Amygdala (tissue), 56 donors: ENCODE results near the gene UGCG.
"Not testable (repeated sequence)": the region's sequence is repeated elsewhere in the genome, so short reads cannot be mapped to it uniquely, and the experiment has no call there.

ENCODE experiments used
- DNase-seq, 56 donors: peaks; one replicate each; lab custom pipeline; 2025; lab: John Stamatoyannopoulos, UW

UGCG gene

DNA sequence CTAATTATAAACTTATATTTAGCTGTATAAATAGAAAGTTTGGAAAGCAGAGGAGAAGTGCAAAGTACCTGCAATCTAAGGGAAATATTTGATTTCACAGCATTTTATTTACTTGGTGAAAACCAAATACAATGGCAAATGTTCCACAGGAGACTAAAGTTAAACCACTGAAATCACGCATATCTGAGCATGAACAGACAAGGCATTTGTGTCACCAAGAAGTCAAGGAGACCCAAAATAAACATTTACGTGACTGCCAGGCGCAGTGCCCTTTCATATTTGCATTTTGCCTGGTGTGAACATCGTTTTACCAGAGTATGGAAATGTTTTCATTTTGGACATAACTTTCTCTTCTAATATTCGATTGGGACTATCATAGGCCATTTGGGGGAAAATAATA, 20.6 kb downstream of the UGCG start:
- no peak for DNase-seq

DNA sequence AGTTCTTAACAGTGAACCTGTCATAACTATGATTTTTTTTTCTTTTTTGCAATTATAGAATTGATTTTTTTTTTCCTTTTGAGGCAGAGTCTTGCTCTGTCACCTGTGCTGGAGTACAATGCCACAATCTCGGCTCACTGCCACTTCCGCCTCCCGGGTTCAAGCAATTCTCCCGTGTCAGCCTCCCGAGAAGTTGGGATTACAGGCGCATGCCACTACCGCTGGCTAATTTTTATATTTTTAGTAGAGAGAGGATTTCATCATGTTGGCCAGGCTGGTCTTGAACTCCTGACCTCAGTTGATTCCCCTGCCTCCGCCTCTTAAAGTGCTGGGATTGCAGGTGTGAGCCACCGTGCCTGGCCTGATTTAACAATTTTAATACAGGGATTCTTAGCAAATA, 21.4 kb downstream of the UGCG start:
- no peak for DNase-seq

DNA sequence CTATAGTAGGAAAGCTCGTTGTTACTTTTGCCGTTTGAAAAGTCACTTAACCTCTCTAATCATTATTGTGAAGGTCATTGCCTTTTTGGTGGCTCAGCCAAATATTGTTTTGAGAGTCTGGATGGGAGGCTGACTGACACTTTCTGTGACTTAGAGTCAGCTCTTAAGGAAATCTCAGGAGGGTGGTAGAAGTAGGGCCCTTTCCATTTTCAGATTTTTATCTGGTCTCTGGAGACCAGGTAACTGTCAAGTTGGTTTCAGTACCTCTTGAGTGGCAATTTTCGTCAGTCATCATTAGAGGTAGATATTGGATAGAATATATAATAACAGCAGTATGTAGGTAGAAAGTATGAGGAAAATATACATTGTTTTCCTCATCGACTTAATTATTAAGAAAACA, 23.3 kb downstream of the UGCG start:
- DNase-seq = no peak

DNA sequence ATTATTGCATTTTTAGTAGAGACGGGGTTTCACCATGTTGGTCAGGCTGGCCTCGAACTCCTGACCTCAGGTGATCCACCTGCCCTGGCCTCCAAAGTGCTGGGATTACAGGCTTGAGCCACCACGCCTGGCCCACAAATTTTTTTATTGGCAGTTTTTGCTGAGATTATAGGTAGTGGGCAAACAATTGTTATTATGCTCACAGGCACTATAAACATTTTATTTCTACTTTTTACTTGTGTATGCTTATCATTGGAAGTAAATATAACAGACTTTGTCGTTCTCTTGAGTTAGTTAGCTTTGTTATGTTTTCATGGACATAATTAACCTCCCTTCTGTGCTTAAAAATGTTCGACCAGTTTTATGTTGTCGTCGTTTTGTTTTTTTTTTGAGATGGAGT, 23.9 kb downstream of the UGCG start:
- DNase-seq = no peak

DNA sequence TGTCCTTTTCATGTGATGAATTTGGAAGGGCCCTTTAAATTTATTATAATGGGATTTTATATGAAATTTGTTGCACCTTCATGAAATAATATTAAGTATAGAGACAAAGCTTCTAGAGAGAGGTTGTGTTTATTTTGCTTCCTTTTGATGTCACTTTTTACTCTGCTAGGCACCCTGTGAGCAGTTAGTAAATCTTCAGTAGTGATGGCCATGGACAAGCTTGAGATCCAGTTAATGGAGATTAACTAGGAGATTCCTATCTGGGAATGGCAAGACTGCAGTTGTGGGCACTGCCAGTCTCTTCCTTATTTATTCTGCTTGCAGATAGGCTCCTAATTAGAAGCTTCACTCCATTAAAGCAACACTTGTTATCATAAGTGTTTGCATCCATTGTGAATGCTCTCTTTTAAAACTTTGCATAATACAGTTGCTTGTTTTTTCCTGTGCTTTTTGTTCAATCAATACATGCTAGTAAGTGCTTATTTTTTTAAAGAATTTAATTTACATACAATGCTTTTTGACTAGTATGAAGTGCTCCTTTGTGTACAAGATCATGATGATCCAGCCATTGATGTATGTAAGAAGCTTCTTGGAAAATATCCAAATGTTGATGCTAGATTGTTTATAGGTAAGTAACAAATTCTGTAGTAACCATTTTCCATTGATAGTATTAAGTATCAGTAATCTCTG, 25.9 kb downstream of the UGCG start:
- no peak for DNase-seq

DNA sequence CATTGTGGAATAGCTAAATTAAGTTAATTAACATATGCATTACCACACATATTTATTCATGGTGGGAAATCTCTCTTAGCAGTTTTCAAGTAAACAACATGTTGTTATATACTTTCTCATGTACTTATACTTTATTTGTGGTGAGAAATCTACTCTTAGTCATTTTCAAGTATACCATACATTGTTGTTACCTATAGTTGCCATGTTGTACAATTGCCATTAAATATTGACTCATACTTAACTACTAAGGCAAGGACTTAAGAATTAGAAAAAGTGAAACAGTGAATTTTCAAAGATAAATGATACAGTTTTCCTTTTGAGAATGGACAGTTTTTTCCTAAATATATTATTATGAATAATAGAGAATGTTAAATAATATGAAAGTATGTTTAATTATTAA, 27.7 kb downstream of the UGCG start:
- no peak for DNase-seq

DNA sequence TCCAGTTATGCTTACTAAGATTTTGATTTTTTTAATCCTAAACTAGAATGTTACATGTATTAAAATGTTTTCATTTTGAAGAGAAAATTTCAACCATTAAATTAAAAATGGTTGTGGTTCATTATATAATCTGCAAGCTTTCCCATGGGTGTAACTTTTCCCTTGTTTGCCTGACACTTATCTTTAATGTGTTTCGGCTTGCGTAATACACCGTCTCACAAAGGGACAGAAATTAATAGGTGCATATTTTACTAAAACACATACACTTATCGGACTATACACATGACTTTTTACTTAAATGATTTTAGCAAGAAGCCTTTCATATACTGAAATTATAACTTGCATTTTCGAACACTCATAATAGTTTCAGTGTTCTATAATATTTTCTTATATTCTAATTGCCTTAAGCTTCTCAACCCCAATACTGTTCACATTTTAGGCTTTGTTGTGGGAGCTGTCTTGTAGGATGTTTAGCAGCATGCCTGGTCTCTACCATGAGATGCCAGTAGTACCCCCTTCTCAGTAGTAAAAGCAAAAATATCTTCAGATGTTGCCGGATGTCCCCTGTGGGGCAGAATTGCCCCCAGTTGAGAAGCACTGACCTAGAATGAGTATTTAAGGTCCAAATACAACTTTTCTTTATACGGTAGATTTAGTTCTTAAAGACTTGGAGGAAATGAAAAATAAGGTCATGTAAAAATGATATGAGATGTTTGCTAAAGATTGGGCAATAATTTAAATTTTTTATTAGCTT, 28.6 kb downstream of the UGCG start:
- no peak for DNase-seq

DNA sequence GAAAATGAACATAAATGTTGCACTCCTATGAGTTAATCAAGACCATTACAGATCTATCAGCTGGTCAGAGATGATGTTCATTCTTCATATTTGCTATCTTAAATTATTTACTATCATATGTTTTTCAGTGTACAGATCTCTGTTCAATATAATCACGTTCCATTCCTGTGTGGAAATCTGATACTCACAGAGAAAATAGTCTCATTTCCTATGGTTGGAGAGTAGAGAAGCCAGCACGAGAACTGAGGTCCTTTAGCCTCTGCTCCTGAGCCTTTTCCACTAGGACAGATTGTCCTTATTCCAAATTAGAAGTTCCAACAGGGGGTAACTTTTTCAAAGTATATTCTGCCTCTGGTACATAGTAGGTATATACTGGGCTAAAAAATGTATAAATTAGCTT, 29.2 kb downstream of the UGCG start:
- no peak for DNase-seq

DNA sequence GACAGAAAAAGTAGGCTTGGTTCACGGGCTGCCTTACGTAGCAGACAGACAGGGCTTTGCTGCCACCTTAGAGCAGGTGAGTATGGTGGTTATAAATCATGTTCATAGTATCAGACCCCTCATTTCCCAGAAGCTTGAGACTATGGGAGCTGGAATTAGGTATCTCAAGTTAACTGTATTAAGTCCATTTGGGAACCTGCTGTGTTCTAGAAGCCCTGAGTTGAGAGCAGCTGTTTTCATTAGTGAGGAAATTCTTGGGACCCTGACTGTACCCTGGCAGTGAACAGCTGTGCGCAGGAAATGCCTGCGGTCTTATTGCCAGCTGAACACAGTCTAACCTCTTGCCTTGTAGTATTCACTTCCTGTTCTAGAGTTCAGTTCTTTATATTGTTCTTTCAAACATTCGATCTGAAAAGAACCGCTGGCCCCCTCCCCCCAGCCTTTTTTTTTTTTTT, 29.8 kb downstream of the UGCG start:
- DNase-seq = peak in 8 of 56 donors; percentile 1 to 21 (median 4)

DNA sequence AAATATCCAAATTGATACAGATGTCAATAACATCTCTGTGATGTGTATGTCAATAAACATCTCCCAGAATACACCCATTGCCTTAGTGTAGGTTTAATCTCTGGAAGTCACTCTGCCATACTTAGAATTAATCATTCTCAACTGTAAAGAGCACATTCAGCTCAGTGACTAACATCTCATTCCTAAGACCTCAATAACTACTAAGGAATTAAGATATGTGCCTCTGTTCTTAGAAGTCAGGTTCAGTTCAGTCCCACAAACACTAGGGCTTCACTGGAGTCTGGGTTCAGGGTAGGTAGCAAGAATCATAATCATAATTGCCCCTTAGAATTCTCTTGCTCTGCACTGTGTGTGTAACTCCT, 31.7 kb downstream of the UGCG start:
- DNase-seq = no peak

DNA sequence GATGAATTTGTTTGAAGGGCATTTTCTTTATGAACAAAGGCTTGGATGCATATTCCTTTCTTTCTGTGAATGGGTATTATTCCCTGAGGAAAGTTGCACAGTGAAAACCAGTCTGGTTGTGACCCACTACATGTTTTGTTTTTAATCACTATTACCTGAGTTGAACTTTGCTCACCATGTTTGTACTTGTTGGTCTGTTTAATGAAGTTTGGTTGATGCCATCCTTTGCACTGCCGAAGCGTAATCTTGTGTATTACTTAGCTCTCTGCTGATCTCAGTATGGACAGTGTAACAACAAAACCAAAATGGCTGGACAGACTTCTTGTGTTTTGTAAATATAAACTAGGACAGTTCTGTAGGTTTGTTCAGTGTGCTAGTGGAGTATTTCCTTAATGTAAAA, 38.1 kb downstream of the UGCG start:
- no peak for DNase-seq

DNA sequence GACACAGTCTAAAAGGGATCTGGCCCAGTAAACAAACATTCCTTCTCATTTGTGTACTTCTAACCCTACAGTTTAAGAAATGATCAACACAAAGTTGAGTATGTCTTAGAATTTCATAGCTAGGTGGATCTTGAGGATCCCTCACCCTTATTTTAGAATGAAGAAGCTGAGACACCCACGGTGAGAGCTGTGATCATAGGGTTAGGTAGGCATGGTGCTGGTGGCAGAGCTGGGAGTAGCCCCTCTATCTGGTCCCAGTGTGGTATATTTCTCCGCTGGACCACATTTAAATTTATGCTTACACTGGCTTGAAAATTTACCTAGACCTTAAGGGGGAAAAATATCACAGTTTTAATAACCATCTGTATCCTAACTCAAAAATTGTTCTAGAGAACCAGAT, 39.8 kb downstream of the UGCG start:
- no peak for DNase-seq

DNA sequence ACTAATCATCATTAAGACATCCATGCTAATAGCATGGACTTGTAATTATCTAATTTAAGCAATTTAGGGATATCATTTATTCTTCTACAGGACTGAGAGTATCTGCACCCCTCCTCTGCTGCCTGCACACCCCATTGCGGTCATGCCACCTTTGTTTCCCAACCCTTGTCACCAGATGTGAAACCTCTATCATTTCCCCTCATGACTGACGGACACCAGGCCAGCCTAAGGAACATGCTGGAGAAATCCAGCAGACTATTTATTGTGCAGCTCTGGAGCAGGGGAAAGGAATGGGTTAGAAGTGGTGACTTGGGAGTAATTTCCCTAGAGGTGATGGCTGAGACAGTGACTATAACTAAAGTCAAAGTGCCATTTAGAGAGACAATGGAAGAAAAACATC, 40.7 kb downstream of the UGCG start:
- DNase-seq = no peak

DNA sequence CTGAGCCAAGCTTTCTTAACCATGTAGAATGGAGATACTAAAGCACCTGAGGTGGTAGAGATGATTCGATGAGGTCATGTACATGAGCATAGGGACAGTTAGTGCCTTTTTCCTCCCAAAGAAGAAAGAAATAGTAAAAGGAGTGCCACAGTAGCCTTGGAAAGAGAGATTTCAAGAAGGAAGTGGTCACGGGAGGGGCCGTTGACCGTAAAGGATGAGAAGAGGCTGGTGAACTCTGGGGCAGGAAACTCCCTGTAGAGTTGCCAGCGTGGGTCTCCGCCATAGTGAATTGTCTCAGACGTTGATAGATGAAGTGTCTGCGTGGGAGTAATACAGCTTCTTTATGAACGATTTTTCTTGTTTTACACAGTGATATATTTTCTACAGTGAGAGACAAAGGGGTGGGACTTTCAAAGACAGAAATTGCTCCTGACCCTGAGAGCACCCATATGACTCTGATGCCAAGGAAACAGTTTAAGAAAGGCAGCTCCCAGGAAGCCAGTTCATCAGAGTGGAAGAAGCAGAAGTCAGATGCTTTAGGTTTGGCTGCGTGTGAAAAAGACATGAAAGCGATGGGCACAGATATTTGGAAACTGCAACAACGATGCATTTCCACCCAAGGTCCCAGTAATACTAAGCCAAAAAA, 41.3 kb downstream of the UGCG start:
- peak in 3 of 56 donors; percentile 4 to 5 (median 5) for DNase-seq

DNA sequence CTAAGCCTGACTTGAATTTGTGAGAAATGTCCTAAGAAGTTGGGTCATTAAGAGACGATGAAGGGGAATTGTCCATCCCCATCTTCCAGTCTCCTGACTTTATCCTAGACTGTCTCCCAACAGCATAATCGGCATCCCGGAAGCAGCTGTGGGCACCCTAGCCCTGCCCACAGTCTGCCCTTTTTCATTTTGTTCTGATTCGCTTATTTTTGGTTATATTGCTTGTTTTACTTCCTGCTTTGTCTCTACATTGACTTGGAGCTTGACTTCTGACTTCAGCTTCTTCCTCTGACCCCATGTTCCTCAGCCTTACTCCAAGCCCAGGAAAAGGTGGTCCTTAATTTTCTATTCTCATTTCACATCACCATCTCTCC, 41.8 kb downstream of the UGCG start:
- no peak for DNase-seq

DNA sequence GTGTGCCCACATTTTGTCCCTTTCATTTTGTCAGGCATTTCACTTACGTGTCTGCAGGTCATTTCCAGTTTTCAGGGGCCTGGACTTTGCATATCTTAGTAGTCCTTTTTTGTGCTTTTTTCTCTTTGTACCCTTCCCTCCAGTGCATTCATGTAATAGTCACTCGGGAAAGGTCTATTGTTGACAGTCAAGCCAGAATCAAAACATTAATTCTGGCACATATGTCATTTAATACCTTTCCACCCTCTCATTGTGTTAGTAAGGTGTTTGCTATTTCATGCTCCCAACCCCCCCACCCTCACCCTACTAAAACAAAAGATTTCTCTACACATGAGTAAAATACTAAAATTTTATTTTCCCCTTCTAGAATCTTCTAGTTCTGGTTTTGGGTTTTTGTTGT, 42.7 kb downstream of the UGCG start:
- no peak for DNase-seq

DNA sequence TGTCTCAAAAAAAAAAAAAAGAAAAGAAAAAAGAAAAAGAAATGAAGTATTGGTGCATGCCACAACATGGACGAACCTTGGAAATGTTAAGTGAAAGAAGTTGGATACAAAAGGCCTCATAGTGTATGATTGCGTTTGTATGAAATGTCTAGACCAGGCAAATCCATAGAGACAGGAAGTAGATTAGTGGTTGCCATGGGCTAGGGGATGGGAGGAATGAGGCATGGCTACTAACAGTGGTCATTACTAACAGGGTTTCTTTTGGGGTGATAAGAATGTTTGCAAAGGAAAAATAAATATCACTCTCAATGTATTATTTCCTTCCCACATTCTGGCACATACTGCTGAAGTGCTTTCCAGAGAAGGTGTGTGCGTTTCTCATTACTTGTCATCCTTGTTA, 44.1 kb downstream of the UGCG start:
- DNase-seq = no peak

DNA sequence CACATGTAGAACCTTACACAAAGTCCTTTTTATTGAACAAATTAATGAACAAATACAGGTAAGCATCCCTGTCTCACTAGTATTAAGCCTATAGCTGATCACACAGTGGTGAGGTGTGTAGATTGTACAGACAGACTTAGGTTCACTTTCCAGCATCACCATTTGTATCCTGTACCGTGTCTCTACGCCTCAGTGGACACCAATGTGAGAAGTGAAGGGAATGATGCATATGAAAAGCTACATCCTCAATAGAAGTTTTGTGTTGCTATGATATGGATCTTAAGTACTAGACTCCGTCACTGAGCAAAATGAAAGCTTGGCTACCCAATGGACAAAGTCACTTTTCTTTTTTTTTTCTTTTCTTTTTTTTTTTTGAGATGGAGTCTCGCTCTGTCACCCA, 46.6 kb downstream of the UGCG start:
- DNase-seq = no peak

DNA sequence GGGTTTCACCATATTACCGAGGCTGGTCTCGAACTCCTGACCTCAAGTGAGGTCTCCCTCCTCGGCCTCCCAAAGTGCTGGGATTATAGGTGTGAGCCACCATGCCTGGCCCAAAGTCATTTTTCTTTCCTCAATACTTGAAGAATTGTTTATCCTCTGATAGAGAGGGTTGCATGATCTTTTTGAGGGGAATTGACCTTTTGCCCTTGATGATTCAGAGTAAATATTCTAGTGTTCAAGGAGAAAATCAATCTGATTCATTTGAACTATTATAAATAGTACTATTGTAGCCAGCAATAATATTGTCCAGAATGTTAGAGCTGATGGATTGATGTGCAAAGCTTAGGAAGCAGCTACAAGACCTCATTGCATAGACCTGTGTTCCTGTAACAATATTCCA, 47.1 kb downstream of the UGCG start:
- DNase-seq = no peak

DNA sequence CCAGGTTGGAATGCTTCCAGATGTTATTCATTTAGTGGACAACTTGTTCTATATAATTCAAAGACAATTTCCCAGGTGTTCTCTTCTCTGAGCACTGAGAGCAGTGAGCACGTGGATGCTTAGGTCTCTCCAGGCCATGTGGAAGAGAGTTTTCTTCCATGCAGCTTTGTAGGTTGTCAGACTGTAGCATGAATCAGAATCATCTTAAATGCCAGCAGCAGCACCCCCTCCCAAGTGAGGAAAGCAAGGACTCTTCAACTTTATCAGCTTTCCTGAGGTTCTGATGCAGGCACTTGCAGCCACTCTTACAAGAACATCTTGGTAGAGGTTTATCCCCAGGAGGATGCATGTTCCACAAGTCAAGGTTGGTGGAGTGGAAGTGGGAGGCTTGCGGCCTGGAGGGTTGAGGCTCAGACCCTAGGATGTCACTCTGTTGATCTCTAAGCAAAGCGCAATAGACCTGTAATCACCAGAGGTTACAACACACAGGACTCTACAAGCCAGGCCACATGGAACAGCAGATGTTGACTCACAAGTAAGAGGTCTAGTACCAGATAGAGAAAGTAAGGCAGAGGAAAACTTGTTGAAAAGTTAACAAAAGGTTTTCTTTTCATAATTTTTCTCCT, 47.7 kb downstream of the UGCG start:
- DNase-seq = no peak

DNA sequence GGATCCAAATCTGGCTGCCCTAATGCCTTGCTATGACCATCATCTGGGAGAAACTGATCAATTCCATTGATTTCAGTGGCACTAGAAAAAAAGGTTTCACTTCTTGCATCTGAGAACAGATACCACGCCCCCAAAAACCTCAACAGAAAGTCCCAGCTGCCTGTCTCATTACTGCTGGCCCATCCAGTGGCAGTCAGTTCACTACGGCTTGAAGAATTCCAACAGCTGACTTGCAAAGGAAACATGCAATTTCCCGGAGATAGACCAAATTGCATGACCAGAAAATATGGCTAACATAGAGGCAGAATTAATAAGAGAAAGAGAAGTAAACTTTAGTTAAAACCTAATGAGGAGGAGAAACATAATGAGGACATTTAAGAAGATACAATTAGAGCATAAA, 48.6 kb downstream of the UGCG start:
- no peak for DNase-seq

DNA sequence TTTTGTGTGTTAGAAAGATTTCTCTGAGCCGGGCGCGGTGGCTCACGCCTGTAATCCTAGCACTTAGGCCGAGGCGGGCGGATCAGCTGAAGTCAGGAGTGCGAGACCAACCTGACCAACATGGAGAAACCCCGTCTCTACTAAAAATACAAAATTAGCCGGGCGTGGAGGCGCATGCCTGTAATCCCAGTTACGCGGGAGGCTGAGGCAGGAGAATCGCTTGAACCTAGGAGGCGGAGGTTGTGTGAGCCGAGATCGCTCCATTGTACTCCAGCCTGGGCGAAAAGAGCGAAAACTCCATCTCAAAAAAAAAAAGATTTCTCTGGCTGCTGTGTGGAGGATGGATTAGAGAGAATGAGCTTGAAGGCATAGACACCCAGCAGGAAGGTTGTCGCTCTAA, 51.5 kb downstream of the UGCG start:
- not testable (repeated sequence) for DNase-seq
